HG03025 (cell line): ENCODE data around the gene RPGRIP1L.

ENCODE experiments used
- ATAC-seq: cut with Tn5 transposase; IDR thresholded peaks from one replicate; pipeline ENCODE4 v1.9.1; 2021; ENCODE audit warnings: mild to moderate bottlenecking, moderate library complexity; ENCODE audit not compliant: unreplicated experiment, low FRiP score

The RPGRIP1L gene

GRCh38 chr16:53609536-53609935 lies 94.1 kb downstream of the RPGRIP1L start:
- no peak for ATAC-seq

- no peak for ATAC-seq
Measured at GRCh38 chr16:53608094-53608493, 95.6 kb downstream of the RPGRIP1L start.

GRCh38 chr16:53605831-53606400 lies 97.7 kb downstream of the RPGRIP1L start:
- no peak for ATAC-seq

GRCh38 chr16:53605356-53605755 lies 98.3 kb downstream of the RPGRIP1L start:
- no peak for ATAC-seq

- no peak for ATAC-seq
Measured at GRCh38 chr16:53601961-53602360, 101.7 kb downstream of the RPGRIP1L start.

- ATAC-seq, result no peak
Measured at GRCh38 chr16:53600616-53601015, 103.0 kb downstream of the RPGRIP1L start.

GRCh38 chr16:53600126-53600525 lies 103.5 kb downstream of the RPGRIP1L start:
- no peak for ATAC-seq

- ATAC-seq, result no peak
Measured at GRCh38 chr16:53599548-53599947, 104.1 kb downstream of the RPGRIP1L start.

GRCh38 chr16:53598511-53599275 lies 105.0 kb downstream of the RPGRIP1L start:
- ATAC-seq, result no peak

GRCh38 chr16:53597776-53598175 lies 105.9 kb downstream of the RPGRIP1L start:
- ATAC-seq, result no peak

GRCh38 chr16:53588081-53588648 lies 115.5 kb downstream of the RPGRIP1L start:
- no peak for ATAC-seq

- ATAC-seq, result no peak
Measured at GRCh38 chr16:53583401-53583800, 120.3 kb downstream of the RPGRIP1L start.

GRCh38 chr16:53581784-53582183 lies 121.9 kb downstream of the RPGRIP1L start:
- no peak for ATAC-seq

GRCh38 chr16:53580038-53580802 lies 123.4 kb downstream of the RPGRIP1L start:
- ATAC-seq, result no peak

- no peak for ATAC-seq
Measured at GRCh38 chr16:53576904-53577303, 126.8 kb downstream of the RPGRIP1L start.

- ATAC-seq, result no peak
Measured at GRCh38 chr16:53576210-53576609, 127.4 kb downstream of the RPGRIP1L start.

- ATAC-seq, result no peak
Measured at GRCh38 chr16:53571763-53572162, 131.9 kb downstream of the RPGRIP1L start.

GRCh38 chr16:53566552-53567245 lies 137.0 kb downstream of the RPGRIP1L start:
- ATAC-seq, result no peak

GRCh38 chr16:53565296-53565863 lies 138.3 kb downstream of the RPGRIP1L start:
- ATAC-seq, result no peak

GRCh38 chr16:53563426-53563825 lies 140.2 kb downstream of the RPGRIP1L start:
- no peak for ATAC-seq
